ENCODE measurements around the gene FRMD3.
A peak's percentile ranks its signal among the peaks of the same experiment; 100 is the strongest.

FRMD3 gene

DNA sequence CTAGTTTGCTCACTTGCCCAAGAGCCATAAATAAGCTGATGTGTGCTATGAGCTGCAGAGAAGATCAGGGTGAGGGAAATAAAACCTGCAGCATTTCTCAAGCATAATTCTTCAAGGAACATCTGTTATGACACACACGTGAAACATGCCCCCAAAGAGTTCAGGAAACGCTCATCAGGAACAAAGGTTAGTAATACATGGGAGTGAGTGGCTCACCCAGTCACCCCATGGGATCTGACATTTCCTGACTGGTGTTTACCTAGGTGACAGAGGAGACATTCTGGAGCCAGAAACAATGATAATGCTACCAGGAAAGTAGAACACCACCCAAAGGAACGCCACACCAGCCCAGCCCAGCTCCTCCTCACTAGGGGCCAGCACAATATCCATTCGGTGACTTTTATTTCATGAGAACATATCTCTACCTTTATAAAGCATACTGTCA is 66.0 kb downstream of the FRMD3 start:
- DNase-seq: no peak

DNA sequence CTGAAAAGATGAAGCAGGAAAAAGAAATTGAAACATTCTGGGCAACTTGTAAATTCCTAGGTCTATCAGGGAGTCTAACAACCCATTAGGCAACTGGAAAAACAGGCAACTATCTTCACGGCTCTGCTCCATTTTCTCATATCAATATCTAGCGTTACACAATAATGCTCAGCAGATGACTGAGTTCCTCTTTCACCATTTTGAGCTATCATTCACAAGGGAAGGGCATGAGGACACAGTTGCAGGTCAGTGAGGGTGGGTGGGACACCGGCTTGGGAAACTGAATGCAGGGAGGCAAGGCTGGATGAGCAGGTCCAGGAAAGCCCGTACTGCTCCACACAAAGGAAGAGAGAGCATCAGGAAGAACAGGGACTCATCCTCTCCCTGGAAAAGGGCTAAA is 67.0 kb downstream of the FRMD3 start:
- DNase-seq: no peak

DNA sequence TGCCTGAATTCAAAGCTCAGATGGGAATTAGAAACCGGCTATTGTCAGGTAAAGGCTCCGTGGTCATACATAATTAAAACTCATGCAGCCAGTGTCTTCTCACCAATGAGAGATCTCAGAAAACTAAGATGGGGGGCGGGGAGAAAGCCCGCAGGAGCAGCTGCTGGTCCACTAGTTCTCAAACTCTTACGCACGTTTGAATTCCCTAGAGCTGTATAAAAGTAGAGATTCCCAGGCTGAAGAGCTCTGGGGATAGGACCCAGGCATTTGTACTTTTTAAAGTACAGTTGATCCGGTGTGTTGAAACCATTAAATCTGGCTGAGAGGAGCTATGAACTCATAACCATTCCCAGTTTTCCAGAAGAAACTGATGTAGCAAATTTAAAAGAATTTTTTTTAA is 68.5 kb downstream of the FRMD3 start:
- peak; percentile 25 for DNase-seq

DNA sequence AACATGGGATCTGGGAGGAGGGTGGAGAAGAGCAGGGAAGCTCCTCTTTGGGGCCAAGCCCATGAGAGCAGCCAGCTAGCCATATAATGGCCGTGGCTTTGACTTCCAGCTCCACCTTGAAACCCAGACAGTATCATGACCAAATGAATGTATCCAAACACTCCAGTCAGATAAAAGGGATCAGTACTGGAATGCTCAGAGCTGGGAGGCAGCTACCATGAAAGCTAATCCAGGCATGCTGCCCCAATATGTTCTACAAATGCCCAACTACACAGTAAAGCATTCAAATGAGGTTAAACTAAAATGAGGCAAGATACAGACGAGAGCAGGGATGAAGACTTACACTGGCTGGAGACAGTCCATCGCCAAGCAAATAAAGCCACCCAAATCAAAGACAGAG is 69.4 kb downstream of the FRMD3 start:
- no peak for DNase-seq

DNA sequence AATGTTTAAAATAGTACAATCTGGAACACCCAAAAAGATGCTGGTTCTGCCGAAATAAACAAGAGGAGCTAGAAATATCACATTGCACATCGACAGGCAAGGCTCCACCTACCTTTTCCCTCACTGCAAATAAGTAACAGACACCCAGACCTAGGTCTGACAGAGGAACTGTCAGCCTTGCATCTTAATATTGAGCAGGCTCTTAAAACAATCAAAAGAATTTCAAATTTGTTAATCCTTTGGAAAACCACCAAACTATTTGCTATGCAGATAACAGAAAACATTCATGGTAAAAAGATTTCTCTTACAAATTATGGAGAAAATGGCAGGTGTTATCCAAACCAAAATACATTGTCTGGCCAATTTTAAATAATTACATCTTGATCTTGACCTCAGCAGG is 71.3 kb downstream of the FRMD3 start:
- DNase-seq: no peak

DNA sequence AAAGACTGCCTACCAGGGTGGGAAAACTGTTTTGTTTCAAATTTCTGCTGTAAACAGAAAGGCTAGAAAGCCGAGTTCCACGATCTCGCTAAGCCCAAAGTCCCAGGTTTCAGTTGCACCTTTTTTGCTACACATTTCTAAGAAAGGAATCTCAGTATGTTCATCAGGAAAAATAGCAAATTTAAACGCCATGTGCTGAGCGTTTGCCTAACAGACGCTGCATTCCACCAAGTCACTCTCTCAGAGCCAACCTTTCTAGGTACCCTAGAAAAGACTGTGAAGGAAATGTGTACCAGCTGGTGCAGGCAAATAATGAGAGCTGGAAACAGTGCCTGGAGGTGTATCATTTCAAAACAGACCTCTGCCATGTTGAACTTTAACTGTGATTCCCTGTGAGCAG is 71.8 kb downstream of the FRMD3 start:
- DNase-seq: no peak

DNA sequence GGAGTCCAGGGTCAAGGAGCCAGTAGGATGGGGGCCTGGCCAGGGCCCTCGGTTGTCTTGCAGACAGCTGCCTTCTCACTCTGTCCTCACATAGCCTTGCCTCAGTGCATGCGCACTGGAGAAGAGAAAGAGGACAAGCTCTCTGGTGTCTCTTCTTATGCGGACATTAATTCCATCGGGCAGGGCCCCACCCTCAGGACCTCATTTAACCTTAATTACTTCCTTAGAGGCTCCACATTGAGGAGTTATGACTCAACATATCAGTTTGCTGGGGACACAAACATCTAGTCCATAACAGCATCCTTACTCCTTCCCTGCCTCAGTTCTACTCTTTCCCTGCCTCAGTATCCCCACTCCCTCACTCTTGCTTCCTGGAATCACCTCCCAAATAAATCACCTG is 78.4 kb downstream of the FRMD3 start:
- no peak for DNase-seq

DNA sequence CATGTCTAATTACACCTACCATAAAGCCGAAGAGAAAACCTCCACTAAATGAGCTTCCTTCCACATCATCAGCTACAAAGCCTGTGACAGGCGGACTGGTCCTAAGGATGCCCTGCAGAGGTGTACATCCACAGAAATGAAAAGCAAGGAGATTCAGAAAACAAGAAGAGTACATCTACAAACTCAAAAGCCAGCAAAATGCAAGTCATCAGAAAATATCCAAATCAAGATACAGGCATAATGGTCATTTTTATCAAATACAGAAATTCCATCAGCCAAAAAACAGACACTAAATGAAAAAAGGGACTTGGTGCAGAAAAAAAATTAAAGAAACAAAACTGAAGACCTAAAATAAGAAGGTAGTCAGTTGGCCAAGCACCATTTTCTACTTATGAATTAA is 79.7 kb downstream of the FRMD3 start:
- DNase-seq: no peak

DNA sequence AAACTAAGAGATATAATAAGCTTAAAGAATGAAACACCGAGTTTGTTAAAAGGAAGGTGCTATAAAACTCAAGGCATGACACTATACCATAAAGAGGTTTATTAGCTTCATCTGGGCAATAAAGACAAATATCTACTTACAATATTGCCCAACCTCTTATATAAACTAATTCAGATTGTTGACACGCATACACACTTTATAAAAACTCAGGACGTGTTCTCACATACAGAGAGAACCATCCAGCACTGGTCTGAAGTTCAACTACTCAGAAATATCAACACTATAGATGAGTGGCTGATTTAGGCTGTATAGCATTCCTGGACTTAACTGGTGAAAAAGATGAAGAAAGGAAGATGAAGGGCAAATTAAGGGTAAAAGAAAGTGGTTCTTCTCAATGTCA is 81.2 kb downstream of the FRMD3 start:
- no peak for DNase-seq

DNA sequence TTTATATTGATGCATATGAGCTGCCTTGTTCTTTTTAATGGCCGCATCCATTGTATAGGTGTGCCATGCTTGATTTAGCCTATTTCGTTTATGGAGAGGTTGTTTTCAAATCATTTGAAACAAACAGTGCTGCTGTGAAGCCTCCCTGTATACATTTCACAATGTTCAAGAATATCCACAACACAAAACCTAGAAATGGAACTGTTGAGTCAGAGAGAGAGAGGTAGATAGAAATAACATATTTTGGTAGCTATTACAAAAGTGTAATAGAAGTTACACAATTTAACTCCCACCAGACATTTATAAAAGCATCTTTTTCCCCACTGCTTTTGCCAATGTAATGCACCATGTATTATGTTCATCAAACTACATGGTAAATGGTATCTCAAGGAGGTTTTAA is 82.0 kb downstream of the FRMD3 start:
- no peak for DNase-seq

DNA sequence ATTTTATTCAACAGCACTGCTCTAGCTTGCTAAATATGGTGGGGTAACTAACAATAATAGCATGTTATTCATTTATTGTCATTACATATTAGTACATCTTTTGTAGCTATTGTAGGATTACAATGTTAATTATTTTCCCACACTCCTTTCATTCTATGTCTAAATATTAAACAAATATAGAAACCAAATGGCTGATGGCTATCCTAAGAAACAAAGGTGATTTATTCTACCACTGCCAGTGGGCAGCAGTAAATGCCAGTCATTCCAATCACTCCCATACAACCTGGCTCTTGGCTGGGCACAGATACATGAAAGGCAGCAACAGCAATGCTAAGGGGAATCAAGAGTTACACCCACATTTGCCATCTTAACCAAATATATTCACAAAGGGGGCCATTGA is 84.1 kb downstream of the FRMD3 start:
- no peak for DNase-seq

DNA sequence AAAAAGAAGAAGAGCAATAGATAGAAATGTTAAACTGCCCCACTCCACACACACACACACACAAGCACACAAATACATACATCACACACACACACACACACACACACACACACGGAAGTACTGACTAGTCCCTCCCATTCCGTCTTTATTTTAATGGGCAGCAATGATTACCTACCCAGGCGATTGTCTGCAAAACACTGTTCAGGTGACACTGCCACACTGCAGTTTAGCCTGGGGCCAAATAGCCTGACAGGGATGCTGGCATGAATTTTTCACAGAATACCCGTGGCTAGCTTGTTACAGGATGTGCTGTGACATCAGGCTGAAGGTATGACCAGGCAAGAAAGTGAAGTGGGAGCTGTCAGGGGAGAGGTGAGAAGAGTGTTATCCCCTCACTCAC is 86.9 kb downstream of the FRMD3 start:
- DNase-seq: no peak

DNA sequence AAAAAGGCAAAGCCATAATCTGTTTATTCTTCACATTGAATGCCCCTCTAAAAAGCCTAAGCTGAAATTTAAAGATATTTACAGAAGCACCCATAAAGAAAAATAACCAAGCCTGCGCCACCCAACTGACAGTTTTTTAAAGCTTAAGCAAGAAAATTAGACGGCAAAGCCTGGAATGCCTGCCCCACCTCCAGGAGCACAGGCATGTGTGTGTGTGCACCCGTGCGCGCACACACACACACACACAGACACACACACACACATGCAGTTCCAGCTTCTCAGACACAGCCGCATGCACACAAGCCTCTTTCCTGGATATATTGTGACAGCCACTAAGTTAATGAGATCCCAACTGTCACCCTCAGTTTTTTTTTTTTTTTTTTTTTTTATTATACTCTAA is 88.2 kb downstream of the FRMD3 start:
- DNase-seq: peak; percentile 32

DNA sequence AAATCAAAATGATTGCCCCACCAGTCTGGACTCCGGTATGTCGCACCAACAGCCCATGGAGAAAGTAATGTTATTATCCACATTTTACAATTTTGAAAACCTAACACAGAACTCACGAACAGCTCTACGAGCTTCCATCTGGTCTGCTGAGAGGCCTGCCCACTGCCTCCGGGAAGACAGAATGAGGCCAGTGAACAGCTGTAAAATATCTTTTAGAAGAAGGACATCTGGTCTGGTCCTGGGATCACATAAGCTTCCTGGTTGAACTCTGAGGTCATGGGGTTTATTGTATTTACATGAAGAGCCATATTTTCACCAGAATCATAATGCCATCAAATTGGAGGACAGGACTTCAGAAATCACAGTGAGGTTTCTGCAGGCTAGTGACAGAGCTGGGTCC is 89.0 kb downstream of the FRMD3 start:
- DNase-seq: no peak

DNA sequence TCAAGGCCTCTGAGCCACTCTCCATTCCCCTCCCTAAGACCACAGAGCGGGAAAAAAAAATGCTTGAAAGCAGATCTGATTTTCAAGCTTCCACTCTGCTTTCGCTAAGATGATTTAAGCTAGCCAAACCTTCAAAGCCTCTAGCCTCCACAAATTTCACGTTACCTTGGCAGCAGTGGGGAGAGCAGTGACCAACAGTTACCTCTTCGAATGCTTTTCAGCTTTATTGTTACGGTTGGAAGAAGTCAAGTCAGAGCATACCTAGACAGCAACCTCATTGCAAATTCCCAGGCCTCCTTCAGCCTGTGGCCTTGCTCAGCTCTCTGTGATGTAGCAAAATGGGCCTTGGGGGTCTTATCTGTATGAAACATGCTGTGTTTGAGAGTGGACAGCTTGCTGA is 89.6 kb downstream of the FRMD3 start:
- DNase-seq: no peak

DNA sequence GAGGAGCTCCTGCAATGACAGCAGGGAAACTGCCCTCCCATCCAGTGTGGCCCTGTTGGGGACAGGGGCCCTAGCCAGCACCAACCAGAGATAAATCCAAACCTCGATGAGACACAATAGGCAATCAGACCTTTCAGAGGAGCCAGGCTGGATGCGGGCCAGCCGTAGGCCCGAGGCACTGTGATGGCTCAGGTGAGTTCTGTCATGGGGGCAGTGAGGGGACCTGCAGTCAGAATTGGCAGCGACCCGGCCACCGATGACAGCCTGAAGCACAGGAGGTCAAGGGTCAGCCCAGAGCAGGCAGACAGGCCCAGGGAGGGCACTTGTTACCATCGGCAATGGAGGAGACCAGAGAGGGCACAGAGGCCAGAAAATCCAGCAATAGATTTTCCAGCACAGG is 90.8 kb downstream of the FRMD3 start:
- DNase-seq: no peak

DNA sequence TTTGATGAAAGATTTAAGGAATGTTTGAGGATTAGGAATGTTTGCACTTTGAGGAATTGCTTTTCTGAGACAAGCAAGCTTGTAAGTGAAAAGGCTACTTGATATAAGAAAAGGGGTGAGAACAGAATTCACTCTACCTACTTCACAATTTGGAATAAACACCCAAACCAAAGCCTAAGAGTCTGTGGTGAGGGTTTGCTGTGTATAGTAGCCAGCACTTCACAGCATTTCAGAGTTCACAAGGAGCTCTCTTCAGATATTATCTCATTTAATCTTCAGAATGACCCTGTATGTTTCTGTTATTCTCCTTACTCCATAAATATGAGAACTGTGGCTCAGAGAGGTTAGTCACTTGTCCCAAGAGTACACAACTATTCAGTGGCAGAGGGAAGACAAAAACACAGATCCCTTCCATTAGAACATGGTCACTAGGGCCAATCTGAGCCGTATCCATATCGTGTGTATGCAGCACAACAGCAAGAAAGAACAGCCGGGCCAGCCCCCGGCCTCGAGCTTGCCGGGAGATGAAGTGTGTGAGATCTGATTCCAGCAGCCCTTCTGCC is 92.4 kb downstream of the FRMD3 start:
- DNase-seq: no peak

DNA sequence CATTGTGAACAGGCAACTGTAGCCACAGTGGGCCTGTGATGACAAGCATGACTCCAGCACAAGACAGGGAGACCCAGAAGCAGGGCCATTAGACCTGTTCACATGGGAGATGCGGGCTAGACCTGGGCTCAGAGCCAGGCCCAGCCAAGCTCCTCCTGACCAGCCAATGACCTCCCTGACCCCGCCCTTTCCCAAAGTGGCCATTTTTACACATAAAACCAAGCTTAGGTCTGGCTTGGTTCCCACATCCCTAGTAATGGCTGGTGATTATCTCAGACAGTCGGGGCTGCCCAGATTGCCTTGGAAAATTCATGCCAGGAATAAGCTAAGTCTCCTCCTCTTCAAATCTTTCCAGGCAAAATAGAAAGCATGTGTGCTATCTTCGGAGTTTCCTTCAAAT is 94.1 kb downstream of the FRMD3 start:
- DNase-seq: no peak

DNA sequence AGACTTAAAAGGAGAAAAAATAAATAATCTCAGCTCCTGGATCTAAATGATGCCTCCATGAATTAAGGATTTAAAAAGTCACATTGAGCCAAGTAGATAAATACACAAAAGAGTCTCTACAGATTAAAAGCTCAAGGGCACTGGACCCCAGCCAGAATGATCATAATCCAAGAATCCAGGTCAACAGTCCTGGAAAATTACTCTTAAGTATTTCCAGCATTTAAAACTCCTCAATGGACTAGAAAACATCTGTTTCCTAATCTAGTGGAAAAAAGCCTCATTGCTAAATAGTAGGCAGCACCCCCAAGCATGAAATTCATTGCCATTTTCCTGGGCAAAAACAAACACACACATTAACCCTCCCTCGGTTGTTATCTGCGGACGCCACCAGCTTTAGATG is 96.8 kb downstream of the FRMD3 start:
- DNase-seq: no peak

DNA sequence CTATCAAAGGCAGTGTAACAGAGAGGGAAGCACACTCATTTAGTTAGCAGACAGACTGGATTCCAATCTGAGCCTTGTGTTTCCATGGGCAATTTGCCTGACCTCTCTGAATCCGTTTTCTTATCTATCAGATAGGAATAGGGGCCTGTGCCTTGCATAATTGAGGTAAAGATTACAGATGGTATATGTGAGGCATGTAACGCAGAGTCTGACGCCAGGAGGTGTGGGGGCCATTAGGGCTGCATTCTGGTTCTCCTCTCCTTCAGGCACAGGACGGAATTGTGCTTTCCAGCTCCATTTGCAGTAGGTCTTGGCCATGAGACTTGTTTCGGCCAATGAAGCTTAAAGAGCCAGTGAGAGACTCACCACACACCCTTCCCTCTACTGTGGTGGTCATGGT is 97.6 kb downstream of the FRMD3 start:
- DNase-seq: no peak

DNA sequence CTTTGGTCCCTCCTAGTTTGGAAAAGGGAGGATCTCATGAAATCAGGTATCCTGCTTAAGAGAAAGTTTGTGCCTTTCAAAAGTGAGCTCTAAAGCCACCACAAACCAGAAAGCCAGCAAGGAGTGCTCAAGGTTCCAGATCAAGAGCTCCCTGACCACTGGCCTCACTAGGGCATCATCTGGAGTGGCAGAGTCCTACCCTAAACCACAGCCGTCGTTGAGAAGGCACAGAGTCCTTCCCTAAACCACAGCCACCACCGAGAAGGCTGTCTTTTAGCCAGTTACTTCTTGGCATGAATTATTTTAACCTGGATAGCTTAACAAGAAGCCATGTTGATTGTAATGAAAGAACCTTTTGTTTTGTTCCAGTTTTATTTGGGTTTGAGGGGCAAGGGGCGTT is 102.9 kb downstream of the FRMD3 start:
- no peak for DNase-seq

DNA sequence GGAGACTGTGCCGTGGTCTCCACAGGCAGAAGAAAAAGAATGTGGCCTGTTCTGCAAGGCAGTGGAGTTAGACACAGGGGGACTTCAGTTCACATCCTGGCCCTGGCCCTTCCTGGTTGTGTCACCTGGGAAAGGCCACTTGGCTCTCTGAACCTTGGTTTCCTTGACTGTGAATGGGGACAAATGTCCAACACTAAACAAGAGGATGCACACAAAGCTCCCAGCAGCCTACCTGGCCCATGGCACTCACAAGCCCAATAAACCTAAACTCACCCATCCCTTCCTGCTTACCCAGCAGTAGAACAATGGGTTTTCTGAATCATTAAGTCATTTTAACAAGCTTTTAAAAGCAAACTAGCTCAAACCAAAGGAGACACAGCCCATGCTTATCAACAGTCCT is 103.9 kb downstream of the FRMD3 start:
- no peak for DNase-seq

DNA sequence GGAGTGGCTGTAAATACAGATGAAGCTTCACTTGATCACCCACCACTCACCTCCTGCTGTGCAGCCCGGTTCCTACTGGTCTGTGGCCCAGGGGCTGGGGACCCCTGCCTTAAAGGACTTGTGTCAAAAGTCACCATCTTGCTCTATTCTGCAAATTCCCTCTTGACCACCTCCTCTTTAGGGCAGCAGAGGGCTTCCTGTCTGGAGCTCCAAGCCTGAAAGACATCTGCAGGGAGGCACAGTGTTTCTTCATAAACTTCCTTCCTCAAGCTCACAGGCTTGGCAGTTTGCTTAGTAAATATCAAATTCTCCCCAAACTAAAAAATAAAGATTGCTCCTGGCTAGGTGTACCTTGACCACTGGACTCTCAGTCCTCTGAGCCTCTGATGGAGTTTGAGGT is 104.4 kb downstream of the FRMD3 start:
- no peak for DNase-seq

DNA sequence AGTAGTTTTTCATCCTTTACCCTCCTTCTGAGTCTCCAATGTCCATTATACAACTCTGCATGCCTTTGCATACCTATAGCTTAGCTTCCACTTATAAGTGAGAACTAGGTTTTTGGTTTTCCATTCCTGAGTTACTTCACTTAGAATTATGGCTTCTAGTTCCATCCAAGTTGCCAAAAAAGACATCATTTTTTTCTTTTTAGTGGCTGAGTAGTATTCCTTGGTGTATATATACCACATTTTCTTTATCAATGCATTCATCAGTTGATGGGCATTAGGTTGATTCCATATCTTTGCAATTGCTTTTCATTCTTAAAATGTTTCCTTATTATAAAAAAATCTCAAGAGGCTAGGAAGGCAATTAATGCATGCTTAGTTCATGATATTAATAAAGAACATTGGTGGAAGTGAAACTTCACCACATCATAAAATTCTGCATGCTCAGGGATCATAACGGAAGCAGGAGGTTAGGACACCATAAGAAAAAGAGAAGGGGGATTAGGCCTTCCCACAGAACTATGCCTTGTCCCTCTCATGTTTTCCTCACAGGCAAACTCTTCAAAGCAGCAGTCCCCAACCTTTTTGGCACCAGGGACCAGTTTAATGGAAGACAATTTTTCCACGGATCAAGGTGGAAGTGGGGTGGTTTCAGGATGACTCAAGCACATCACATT is 105.2 kb downstream of the FRMD3 start:
- DNase-seq: no peak

DNA sequence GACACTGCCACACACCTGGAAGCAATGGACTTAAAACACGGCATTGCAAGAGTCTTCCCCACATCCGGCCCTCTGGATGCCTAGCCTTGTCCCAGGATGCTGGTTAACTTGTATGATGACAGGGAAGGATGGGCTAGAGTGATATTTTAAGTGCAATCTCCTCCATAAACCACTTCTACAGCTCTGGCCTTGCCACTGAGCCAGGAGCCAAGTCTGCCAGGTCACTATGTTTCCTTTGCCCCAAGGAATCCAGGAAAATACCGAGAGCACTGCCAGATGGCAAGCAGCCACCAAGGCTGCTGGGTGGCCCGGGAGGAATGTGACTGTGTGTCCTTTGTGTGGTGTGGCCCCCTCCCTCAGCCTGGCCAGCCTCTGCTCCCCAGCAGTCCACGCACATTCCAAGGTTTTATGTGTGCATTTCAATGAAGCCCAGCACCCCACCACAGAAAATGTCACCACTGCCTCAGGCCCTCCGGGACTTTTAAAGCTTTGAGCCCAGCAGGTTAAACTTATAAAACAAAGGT is 106.0 kb downstream of the FRMD3 start:
- DNase-seq: no peak

All from NCI-H187 treated with DMSO at 0.1 percent for 48 hours (cell line).